Measurements from ENCODE around the gene DDX6. TPM values are rescaled to one million over a fixed set of nuclear protein-coding genes. Genes with fewer than 3 reads are reported as not detected.

The DDX6 gene, protein sequence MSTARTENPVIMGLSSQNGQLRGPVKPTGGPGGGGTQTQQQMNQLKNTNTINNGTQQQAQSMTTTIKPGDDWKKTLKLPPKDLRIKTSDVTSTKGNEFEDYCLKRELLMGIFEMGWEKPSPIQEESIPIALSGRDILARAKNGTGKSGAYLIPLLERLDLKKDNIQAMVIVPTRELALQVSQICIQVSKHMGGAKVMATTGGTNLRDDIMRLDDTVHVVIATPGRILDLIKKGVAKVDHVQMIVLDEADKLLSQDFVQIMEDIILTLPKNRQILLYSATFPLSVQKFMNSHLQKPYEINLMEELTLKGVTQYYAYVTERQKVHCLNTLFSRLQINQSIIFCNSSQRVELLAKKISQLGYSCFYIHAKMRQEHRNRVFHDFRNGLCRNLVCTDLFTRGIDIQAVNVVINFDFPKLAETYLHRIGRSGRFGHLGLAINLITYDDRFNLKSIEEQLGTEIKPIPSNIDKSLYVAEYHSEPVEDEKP
- total RNA-seq = 10 to 100 TPM; 69.7 to 96.9 (median 84.6) TPM

- DNase-seq = peak; percentile 70
- Histone ChIP-seq H3K9me3 (no peaks in the 10 kb centered on the region), H3K27ac (peak within 1 kb of the TSS; percentile 99 to 100 (median 100)), H3K27me3 (no peaks in the 10 kb centered on the region), H3K4me3 (peak within 1 kb of the TSS; percentile 80 to 99 (median 96)), H3K4me1 (peaks cover 5 to 51% (median 22%) of the 10 kb centered on the region in 3 donors), H3K36me3 (no peaks in the 10 kb centered on the region)
- intact Hi-C loops (cut with DNase I) = no loop called here
- 0% methylated on average over 8 to 17 of the region's 81 CpGs for WGBS, 2 donors
- TF ChIP-seq POLR2A (IDR thresholded peaks at IDR 0.05) = peak in 3 of 4 donors; percentile 85 to 97 (median 85)
- TF ChIP-seq, protein P1, sequence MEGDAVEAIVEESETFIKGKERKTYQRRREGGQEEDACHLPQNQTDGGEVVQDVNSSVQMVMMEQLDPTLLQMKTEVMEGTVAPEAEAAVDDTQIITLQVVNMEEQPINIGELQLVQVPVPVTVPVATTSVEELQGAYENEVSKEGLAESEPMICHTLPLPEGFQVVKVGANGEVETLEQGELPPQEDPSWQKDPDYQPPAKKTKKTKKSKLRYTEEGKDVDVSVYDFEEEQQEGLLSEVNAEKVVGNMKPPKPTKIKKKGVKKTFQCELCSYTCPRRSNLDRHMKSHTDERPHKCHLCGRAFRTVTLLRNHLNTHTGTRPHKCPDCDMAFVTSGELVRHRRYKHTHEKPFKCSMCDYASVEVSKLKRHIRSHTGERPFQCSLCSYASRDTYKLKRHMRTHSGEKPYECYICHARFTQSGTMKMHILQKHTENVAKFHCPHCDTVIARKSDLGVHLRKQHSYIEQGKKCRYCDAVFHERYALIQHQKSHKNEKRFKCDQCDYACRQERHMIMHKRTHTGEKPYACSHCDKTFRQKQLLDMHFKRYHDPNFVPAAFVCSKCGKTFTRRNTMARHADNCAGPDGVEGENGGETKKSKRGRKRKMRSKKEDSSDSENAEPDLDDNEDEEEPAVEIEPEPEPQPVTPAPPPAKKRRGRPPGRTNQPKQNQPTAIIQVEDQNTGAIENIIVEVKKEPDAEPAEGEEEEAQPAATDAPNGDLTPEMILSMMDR (IDR thresholded peaks at IDR 0.05) = peak in 4 of 6 experiments; percentile 31 to 41 (median 38)
These were observed at the start of gene DDX6 for GRCh38 chr11:118791111-118791960. DDX6 (minus strand) TSS chr11:118791164; CDS start chr11:118786251, 4,913 bp downstream.

DNA sequence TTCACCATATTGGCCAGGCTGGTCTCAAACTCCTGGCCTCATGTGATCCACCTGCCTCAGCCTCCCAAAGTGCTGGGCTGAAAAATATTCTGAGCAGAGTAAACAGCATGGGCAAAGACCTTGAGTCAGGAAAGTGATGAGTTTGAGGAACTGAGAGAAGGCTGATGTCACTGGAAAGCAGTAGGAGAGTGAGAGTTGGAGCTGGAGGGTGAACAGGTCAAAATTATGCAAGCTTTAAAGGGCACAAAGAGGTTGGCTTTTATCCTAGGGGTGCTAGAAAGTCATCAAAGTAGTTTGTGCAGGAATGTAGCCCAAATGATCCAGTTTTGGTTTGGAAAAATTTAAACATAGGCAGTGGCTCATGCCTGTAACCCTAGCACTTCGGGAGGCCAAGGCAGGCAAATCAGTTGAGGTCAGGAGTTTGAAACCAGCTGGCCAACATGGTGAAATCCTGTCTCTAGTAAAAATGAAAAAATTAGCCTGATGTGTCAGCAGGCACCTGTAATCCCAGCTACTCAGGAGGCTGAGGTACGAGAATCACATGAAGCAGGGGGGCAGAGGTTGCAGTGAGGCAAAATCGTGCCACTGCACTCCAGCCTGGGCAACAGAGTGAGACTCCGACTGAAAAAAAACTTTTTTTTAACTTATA, 48.1 kb upstream of the DDX6 start:
- 67 to 85% methylated on average over 4 of the region's 4 CpGs for WGBS, 2 donors
- H3K27ac ChIP-seq = no peak overlapping the region
- intact Hi-C loops (cut with DNase I) = no loop called here
- H3K4me1 ChIP-seq = peaks cover 0 to 34% (median 5%) of the 10 kb centered on the region in 3 donors
- H3K27me3 ChIP-seq = no peaks in the 10 kb centered on the region
- H3K36me3 ChIP-seq = no peaks in the 10 kb centered on the region
- no peak overlapping the region for H3K4me3 ChIP-seq
- no peaks in the 10 kb centered on the region for H3K9me3 ChIP-seq
- TF ChIP-seq, protein P1 (IDR thresholded peaks at IDR 0.05) = no peak
- no peak for TF ChIP-seq POLR2A (IDR thresholded peaks at IDR 0.05)
- DNase-seq = no peak

DNA sequence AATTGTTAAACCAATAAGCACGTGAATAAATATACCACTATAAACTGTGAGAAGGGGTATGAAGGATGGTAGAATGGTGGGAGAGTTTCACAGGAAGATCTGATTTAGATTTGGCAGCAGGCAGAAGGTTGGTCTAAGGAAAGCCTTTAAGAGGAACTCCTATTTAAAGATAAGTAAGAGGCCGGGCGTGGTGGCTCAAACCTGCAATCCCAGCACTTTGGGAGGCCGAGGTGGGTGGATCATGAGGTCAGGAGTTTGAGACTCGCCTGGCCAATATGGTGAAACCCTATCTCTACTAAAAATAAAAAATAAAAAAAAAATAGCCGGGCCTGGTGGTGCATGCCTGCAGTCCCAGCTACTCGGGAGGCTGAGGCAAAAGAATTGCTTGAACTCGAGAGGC, 46.9 kb upstream of the DDX6 start:
- intact Hi-C loops (cut with DNase I) = no loop called here
- no peak overlapping the region for H3K27ac ChIP-seq
- peaks cover 0 to 32% (median 5%) of the 10 kb centered on the region in 3 donors for H3K4me1 ChIP-seq
- 75 to 85% methylated on average over 8 of the region's 8 CpGs for WGBS, 2 donors
- no peaks in the 10 kb centered on the region for H3K9me3 ChIP-seq
- no peaks in the 10 kb centered on the region for H3K27me3 ChIP-seq
- DNase-seq = no peak
- H3K36me3 ChIP-seq = no peaks in the 10 kb centered on the region
- no peak overlapping the region for H3K4me3 ChIP-seq
- TF ChIP-seq POLR2A (IDR thresholded peaks at IDR 0.05) = no peak
- TF ChIP-seq, protein P1 (IDR thresholded peaks at IDR 0.05) = no peak

DNA sequence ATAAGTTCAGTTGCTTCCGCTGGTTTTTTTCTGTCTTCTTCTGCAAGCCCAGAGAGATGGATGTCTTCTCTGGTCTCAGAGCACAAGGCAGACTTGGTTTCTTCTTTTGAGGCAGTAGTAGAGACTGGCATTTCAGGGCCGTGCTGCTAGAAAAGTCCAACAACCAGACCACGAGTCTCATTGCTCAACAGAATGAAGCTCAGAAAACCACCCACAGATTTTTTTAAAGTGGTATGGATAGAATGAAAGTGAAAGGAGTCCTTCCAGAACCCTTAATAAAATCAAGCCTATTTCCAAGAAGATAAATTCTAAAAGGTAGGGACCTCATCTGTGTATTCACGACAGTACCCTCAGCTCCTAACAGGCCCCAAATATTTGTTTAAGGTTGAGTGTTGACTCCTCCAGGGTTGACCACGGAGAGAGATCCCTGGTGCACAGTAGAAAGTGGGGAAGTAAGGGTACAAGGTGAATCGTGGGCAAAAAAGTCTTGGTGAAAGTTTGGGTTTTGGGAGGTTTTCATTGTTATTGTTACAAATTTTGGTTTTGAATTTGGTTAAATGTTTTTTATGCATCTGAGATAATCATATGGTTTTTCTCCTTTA, 43.6 kb upstream of the DDX6 start:
- DNase-seq = no peak

More for the DNA sequence above, 43.6 kb upstream of the DDX6 start:
- H3K36me3 ChIP-seq = no peaks in the 10 kb centered on the region
- intact Hi-C loops (cut with DNase I) = no loop called here
- H3K4me3 ChIP-seq = no peak overlapping the region
- no peaks in the 10 kb centered on the region for H3K9me3 ChIP-seq
- no peak for TF ChIP-seq POLR2A (IDR thresholded peaks at IDR 0.05)
- TF ChIP-seq, protein P1 (IDR thresholded peaks at IDR 0.05) = no peak
- H3K27me3 ChIP-seq = no peaks in the 10 kb centered on the region
- H3K27ac ChIP-seq = no peak overlapping the region
- 53 to 59% methylated on average over 6 of the region's 6 CpGs for WGBS, 2 donors
- H3K4me1 ChIP-seq = peaks cover 0 to 10% (median 0%) of the 10 kb centered on the region in 3 donors

Data from esophagus squamous epithelium (tissue), 5 donors.